ENCODE measurements around the gene DNA2. TPM values are rescaled to one million over a fixed set of nuclear protein-coding genes. Genes with fewer than 3 reads are reported as not detected.
A peak's percentile ranks its signal among the peaks of the same experiment; 100 is the strongest.

The DNA2 gene
- total RNA-seq, 1 experiment from 2014 or later, result 20.9 TPM

DNA sequence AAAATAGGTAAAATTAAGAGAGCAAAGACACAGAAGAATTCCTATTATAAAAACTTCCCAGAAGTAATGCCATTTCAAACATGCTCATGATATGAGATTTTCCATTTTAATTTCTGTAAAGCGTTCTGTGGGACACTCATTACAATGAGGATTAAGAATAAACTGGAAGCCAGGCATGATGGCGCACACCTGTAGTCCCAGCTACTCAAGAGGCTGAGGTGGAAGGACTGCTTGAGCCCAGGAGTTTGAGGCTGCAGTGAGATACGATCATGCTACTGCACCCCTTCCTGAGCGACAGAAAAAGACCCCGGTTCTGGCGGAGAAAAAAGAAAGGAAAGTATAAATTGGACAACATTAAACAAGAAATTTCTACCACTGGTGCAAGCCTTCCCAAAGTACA is 1.5 kb downstream of the DNA2 start:
- peak overlapping the region; percentile 76 for H3K4me2 ChIP-seq (ENCODE audit: low read length)
- ChIA-PET RAD21 (ENCODE audit: low non-redundant PET in 1 of 2, low total read pairs in 2 of 2, uncharacterized antibody in 2 of 2, unreplicated experiment in 2 of 2) (no interaction called here), POLR2A (no interaction called here), CTCF (no interaction called here)
- H3K9me2 ChIP-seq (ENCODE audit: insufficient read depth), result no peaks in the 10 kb centered on the region
- no peak overlapping the region for H2AFZ ChIP-seq (ENCODE audit: low read depth, low read length, poor library complexity, severe bottlenecking)
- peak overlapping the region; percentile 93; the same call in 1 of the 2 replicates for H3K9ac ChIP-seq (ENCODE audit: low read length)
- no TSS peak for BruUV-seq (replicated peaks)
- H3K4me1 ChIP-seq (ENCODE audit: control insufficient read depth in 1 of 2, insufficient read depth in 2 of 2, low read length in 2 of 2), result peaks cover 9 to 16% of the 10 kb centered on the region in 2 experiments
- ATAC-seq, result no peak
- H3K4me3 ChIP-seq (replicated peaks in 1 of 2; ENCODE audit: low read depth in 1 of 2, low read length in 2 of 2), result peak overlapping the region; percentile 73 to 84
- peaks cover 44% of the 10 kb centered on the region for H3K79me2 ChIP-seq (ENCODE audit: insufficient read depth, low read length)
- H3K27me3 ChIP-seq (ENCODE audit: insufficient read depth, low read length), result no peaks in the 10 kb centered on the region
- no peaks in the 10 kb centered on the region for H3K9me3 ChIP-seq (ENCODE audit: control insufficient read depth in 1 of 2, insufficient read depth in 1 of 2, low read depth in 1 of 2, low read length in 2 of 2)
- intact Hi-C loops (cut with micrococcal nuclease), result no loop called here
- no peak for TF ChIP-seq SIN3A (IDR thresholded peaks at IDR 0.05; ENCODE audit: low read depth)
- TF ChIP-seq EZH2 (IDR thresholded peaks at IDR 0.05), result no peak
- TF ChIP-seq POLR2A (IDR thresholded peaks at IDR 0.05; ENCODE audit: borderline replicate concordance, extremely low read depth, insufficient read depth, insufficient read length), result no peak
- no peak for TF ChIP-seq SRF (IDR thresholded peaks at IDR 0.05; ENCODE audit: low read depth)
- no peak for TF ChIP-seq YY1 (IDR thresholded peaks at IDR 0.05; ENCODE audit: extremely low read depth, insufficient replicate concordance, low read depth, low read length)
- TF ChIP-seq, protein P1, sequence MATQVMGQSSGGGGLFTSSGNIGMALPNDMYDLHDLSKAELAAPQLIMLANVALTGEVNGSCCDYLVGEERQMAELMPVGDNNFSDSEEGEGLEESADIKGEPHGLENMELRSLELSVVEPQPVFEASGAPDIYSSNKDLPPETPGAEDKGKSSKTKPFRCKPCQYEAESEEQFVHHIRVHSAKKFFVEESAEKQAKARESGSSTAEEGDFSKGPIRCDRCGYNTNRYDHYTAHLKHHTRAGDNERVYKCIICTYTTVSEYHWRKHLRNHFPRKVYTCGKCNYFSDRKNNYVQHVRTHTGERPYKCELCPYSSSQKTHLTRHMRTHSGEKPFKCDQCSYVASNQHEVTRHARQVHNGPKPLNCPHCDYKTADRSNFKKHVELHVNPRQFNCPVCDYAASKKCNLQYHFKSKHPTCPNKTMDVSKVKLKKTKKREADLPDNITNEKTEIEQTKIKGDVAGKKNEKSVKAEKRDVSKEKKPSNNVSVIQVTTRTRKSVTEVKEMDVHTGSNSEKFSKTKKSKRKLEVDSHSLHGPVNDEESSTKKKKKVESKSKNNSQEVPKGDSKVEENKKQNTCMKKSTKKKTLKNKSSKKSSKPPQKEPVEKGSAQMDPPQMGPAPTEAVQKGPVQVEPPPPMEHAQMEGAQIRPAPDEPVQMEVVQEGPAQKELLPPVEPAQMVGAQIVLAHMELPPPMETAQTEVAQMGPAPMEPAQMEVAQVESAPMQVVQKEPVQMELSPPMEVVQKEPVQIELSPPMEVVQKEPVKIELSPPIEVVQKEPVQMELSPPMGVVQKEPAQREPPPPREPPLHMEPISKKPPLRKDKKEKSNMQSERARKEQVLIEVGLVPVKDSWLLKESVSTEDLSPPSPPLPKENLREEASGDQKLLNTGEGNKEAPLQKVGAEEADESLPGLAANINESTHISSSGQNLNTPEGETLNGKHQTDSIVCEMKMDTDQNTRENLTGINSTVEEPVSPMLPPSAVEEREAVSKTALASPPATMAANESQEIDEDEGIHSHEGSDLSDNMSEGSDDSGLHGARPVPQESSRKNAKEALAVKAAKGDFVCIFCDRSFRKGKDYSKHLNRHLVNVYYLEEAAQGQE (IDR thresholded peaks at IDR 0.05; ENCODE audit: low read depth), result no peak
- TF ChIP-seq POLR2AphosphoS5 (IDR thresholded peaks at IDR 0.05; ENCODE audit: low read depth, low read length), result no peak
- no peak for TF ChIP-seq JUND (IDR thresholded peaks at IDR 0.05)
- TF ChIP-seq, protein P2, sequence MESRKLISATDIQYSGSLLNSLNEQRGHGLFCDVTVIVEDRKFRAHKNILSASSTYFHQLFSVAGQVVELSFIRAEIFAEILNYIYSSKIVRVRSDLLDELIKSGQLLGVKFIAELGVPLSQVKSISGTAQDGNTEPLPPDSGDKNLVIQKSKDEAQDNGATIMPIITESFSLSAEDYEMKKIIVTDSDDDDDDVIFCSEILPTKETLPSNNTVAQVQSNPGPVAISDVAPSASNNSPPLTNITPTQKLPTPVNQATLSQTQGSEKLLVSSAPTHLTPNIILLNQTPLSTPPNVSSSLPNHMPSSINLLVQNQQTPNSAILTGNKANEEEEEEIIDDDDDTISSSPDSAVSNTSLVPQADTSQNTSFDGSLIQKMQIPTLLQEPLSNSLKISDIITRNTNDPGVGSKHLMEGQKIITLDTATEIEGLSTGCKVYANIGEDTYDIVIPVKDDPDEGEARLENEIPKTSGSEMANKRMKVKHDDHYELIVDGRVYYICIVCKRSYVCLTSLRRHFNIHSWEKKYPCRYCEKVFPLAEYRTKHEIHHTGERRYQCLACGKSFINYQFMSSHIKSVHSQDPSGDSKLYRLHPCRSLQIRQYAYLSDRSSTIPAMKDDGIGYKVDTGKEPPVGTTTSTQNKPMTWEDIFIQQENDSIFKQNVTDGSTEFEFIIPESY (IDR thresholded peaks at IDR 0.05; ENCODE audit: extremely low read depth, insufficient replicate concordance, low read length), result no peak
- TF ChIP-seq EGR1 (IDR thresholded peaks at IDR 0.05; ENCODE audit: low read depth), result no peak
- no peak for TF ChIP-seq TCF7L2 (IDR thresholded peaks at IDR 0.05; ENCODE audit: borderline replicate concordance, extremely low read depth, insufficient read depth, insufficient read length)
- TF ChIP-seq MAX (IDR thresholded peaks at IDR 0.05), result no peak
- TF ChIP-seq SP1 (IDR thresholded peaks at IDR 0.05; ENCODE audit: low read depth), result no peak
- TF ChIP-seq ZNF274 (IDR thresholded peaks at IDR 0.05; ENCODE audit: low read depth, low read length), result no peak
- TF ChIP-seq ATF3 (IDR thresholded peaks at IDR 0.05), result no peak
- TF ChIP-seq ZFX (IDR thresholded peaks at IDR 0.05), result no peak
- no peak for TF ChIP-seq EZH2phosphoT487 (IDR thresholded peaks at IDR 0.05; ENCODE audit: borderline replicate concordance)
- DNase-seq (ENCODE audit: low read depth, low spot score), result no peak
- peaks cover 6 to 12% of the 10 kb centered on the region in 2 experiments; a peak in 3 of 4 replicates for H3K36me3 ChIP-seq (ENCODE audit: control insufficient read depth in 1 of 2, insufficient read depth in 2 of 2, low read length in 2 of 2)
- no peaks in the 10 kb centered on the region for H4K20me1 ChIP-seq (ENCODE audit: insufficient read depth)
- H3K27ac ChIP-seq (ENCODE audit: low read depth, low read length), result no peak overlapping the region

Measured in HCT116 (cell line).